Kidney epithelial cell (primary cell): ENCODE results near the gene ARGLU1. TPM values are rescaled to one million over a fixed set of nuclear protein-coding genes. Genes with fewer than 3 reads are reported as not detected.

Source experiments
- DNase-seq: peaks from one replicate; pipeline ENCODE4 v3.0.0-alpha.2; 2010; ENCODE audit warnings: low read depth
- H3K27me3 ChIP-seq: 2 replicates; pipeline ENCODE4 v1.6.0; 2011; ENCODE audit warnings: low read length; ENCODE audit not compliant: control insufficient read depth, insufficient read depth
- H3K36me3 ChIP-seq: 2 replicates; pipeline ENCODE4 v1.5.1; 2011; ENCODE audit warnings: low read length; ENCODE audit not compliant: control insufficient read depth, insufficient read depth
- H3K4me3 ChIP-seq: 2 replicates; pipeline ENCODE4 v1.5.1; 2011; ENCODE audit warnings: low read depth, mild to moderate bottlenecking, control low read depth, low read length
- total RNA-seq: library from RNA; depleted of rRNA; stranded (reverse); fragments of >200 nt; gene quantifications from 2 replicates; pipeline ENCODE4 v1.2.3, GENCODE V29; 2015
- TF ChIP-seq, protein P1 (sequence below): IDR thresholded peaks from 2 replicates; pipeline ENCODE4 v1.5.1; 2011; ENCODE audit warnings: mild to moderate bottlenecking, moderate library complexity, low read length, control low read depth, inconsistent platforms; ENCODE audit not compliant: insufficient read depth, poor library complexity, severe bottlenecking

The ARGLU1 gene
- total RNA-seq, 1 donor from 2014 or later, result 50.1 TPM

DNA sequence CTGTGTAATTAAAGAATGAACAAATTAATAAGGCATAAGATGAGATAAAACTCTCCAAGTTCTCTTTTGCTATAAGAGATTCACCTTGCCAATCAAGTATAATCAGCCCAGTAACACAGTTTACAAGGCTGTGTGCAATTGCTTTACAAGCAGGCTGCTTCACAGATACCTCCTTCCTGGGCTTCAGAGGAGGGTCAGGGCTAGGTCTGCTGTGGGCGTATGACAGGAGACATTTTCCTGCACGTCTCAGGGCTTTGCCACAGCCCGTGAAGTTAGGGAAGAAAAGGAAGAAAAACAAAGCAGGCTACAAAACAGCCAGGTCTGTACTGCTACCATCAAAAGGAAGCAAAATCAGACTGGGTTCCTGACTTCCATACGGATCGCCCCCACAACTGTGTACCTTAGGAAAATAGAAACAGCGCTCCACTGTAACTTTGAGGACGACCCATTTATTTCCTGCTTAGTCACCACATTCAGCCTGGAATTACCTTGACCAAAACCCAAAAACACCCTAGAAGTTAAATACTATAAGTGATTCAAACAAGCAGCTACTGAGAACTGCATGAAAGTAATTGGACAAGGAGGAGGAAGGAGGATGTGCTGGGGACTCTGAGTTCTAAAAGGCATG, 44.9 kb downstream of the ARGLU1 start:
- Histone ChIP-seq H3K27me3 (no peaks in the 10 kb centered on the region), H3K36me3 (no peaks in the 10 kb centered on the region), H3K4me3 (no peak overlapping the region)
- TF ChIP-seq, protein P1, sequence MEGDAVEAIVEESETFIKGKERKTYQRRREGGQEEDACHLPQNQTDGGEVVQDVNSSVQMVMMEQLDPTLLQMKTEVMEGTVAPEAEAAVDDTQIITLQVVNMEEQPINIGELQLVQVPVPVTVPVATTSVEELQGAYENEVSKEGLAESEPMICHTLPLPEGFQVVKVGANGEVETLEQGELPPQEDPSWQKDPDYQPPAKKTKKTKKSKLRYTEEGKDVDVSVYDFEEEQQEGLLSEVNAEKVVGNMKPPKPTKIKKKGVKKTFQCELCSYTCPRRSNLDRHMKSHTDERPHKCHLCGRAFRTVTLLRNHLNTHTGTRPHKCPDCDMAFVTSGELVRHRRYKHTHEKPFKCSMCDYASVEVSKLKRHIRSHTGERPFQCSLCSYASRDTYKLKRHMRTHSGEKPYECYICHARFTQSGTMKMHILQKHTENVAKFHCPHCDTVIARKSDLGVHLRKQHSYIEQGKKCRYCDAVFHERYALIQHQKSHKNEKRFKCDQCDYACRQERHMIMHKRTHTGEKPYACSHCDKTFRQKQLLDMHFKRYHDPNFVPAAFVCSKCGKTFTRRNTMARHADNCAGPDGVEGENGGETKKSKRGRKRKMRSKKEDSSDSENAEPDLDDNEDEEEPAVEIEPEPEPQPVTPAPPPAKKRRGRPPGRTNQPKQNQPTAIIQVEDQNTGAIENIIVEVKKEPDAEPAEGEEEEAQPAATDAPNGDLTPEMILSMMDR, result no peak
- DNase-seq, result no peak

DNA sequence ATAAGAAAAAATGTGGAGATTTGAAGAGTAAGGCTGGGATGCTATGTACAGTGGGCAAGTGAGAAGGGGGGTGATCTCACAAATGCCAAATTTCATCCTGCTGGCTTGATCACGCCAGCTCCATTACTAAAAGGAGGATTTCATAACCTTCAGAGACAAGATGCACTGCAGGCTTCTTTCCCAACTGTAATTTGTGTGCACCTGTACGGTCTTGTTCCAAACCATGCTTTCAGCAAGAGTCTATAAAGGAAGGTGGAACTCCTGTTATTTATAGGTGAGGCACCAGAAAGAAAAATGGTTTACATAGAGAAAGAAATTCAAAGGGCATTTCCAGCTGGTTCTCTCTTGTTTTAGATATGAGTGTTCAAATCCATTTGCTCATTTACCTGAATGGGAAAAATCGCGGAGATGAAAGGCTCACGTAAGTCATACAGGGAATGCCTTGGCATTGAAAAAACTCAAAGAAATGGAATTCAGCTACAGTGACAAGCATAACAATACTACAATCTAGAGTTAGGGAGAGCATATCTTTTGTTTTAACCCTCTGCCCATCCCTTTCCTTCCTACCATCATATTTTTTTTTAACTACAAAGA, 45.7 kb downstream of the ARGLU1 start:
- H3K4me3 ChIP-seq, result no peak overlapping the region
- H3K36me3 ChIP-seq, result no peaks in the 10 kb centered on the region
- TF ChIP-seq, protein P1, result no peak
- H3K27me3 ChIP-seq, result no peaks in the 10 kb centered on the region
- DNase-seq, result no peak

DNA sequence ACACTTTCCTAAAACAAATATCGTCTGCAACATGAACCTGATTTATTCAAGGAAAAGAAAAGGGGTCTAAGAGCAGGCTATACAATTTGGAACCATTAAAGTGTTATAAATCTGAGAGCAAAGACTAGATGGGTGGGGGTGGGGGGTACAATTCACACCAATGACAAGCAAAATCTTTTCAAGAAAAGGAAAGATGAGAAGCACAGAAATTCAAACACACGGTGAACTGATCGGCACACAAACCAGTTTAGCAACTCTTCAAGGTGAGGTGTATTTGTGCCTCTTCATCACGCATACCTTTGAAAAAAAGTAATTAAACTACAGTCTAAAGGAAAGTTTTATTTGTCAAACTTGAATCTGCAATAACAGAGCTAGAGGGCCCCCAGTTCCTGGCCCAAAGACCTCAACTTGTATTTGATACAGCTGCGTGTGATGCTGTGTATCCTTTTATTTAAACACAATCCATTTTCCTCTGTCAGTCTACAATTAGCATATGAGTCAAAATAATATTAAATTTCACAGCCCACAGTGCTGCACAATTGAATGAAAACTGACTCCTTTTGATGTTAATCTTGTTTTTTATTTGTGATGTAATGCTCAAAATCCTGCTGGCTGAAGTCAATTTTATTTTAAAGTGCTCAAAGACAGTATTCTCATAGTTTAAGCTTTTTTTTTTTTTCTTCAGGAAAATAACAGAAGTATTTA, 46.7 kb downstream of the ARGLU1 start:
- no peaks in the 10 kb centered on the region for H3K36me3 ChIP-seq
- no peaks in the 10 kb centered on the region for H3K27me3 ChIP-seq
- no peak overlapping the region for H3K4me3 ChIP-seq
- TF ChIP-seq, protein P1, result no peak
- no peak for DNase-seq

DNA sequence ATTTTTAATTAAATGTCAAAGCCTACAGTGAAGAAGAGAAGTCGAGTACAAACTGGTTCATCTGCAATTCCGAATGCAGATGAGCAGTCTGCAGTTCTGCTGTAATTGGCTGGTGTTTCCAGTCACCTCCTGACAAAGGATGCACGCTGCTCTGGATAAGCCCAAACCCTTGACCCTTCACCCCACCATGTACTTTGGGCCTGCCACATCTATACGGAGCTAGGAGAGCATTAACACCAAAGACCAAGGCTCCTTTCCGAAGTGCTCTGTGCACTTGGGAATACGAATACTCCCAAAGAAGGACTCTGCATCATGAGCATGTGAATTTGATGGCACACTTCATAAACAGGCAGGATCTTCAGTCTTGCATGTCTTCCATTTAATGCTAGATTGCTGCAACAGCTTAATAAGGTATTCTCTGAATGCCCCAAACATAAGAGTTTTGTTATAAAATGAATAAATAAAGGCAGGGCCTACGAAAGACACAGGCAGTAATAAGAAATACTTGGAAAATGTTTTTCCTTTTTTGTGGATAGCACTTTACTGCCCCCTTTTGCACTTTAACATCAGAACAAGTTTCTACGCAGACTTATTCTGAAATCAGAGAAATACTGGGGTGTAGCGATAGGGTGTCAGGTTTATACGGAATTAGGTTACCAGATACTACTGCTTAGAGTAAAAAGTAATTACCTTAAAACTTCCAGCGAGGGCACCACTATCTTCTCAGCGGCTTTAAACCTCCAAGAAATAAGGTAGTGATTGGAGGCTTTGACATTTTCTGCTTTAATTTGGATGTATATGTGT, 47.5 kb downstream of the ARGLU1 start:
- Histone ChIP-seq H3K4me3 (no peak overlapping the region), H3K36me3 (no peaks in the 10 kb centered on the region), H3K27me3 (no peaks in the 10 kb centered on the region)
- TF ChIP-seq, protein P1, result peak; percentile 51
- DNase-seq, result no peak

DNA sequence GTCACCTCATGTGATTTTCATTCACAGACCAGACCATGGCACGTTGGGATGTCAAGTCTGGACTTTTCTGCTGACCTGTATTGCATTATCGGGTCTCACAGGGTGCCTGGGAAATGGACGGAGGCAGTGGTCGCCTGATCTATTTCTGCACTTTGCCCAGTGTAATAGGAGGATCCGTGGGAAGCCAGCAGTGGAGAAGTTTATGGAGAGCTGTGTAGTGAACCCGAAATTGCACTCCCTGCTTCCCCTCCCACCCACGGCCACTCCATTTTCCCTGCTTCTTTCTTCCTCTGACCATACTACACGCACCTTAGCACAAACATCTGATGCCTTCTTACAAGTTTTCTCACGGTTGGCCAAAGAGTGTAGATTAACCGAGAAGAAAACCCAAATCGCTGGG, 49.4 kb downstream of the ARGLU1 start:
- H3K27me3 ChIP-seq, result no peaks in the 10 kb centered on the region
- no peak overlapping the region for H3K4me3 ChIP-seq
- TF ChIP-seq, protein P1, result no peak
- DNase-seq, result no peak
- no peaks in the 10 kb centered on the region for H3K36me3 ChIP-seq
